ENCODE measurements around the gene SHANK1. TPM values are rescaled to one million over a fixed set of nuclear protein-coding genes. Genes with fewer than 3 reads are reported as not detected.

Gene SHANK1
- total RNA-seq, 1 donor from 2014 or later, result 14.0 TPM

DNA sequence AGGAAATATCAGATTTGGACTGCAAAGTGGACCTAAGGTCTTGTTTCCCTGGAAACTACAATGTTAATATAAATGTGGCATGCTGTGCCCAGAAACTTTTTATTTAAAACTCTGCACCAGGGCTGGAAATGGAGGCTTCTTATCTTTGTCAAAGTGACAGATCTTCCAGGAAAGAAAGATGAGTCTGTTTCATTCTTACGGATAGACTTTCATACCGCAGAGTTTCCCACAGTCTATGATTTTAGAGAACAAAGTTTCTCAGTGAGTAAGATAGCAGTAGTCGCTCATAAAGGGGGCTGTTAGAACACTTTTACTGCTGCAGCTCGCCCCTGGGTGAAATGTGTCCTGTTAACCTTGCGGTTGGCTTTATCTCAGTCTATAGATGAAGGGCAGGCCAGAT, 10.3 kb upstream of the SHANK1 start:
- H3K4me3 Mint-ChIP-seq, result no peak overlapping the region
- no peak for DNase-seq (ENCODE audit: low spot score in 2 of 2, unreplicated experiment in 2 of 2)
- no peak overlapping the region for H3K27ac Mint-ChIP-seq
- no peaks in the 10 kb centered on the region for H3K9me3 Mint-ChIP-seq
- peaks cover 34% of the 10 kb centered on the region for H3K27me3 Mint-ChIP-seq (ENCODE audit: low read depth)
- no peaks in the 10 kb centered on the region for H3K36me3 Mint-ChIP-seq
- H3K4me1 Mint-ChIP-seq, result peaks cover 15% of the 10 kb centered on the region
- TF ChIP-seq, protein P1, sequence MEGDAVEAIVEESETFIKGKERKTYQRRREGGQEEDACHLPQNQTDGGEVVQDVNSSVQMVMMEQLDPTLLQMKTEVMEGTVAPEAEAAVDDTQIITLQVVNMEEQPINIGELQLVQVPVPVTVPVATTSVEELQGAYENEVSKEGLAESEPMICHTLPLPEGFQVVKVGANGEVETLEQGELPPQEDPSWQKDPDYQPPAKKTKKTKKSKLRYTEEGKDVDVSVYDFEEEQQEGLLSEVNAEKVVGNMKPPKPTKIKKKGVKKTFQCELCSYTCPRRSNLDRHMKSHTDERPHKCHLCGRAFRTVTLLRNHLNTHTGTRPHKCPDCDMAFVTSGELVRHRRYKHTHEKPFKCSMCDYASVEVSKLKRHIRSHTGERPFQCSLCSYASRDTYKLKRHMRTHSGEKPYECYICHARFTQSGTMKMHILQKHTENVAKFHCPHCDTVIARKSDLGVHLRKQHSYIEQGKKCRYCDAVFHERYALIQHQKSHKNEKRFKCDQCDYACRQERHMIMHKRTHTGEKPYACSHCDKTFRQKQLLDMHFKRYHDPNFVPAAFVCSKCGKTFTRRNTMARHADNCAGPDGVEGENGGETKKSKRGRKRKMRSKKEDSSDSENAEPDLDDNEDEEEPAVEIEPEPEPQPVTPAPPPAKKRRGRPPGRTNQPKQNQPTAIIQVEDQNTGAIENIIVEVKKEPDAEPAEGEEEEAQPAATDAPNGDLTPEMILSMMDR (IDR thresholded peaks at IDR 0.05; ENCODE audit: unreplicated experiment), result no peak

DNA sequence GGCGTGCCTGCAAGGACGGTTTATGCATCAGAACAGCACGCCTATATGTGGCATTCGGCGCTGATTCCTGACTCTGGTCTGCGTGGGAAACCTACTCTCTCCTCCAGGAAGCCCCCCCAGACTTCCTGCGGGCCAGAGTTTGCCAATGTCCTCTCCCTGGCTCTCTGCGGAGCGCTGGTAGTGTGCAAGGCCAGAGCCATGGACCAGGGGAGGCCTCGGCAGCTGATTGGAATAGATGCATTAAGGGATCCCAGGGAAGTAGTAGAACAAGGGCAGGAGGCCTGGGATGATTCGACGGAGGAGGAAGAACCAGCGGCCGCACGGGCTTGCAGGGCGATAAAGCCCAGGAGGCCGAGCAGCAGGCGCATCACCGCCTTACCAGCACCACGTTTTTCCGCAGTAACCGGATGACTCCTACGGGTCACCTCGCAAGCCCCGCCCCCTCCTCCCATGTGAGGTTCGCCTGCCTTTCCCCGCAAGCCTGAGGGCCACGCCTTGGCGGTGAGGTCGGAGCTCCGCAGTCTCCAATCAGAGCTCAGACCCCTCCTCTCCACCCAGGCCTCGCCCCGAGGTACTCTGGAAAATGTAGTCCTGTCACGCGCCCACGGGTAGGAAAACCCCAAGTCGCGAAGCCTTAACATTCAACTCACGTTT, 8.6 kb upstream of the SHANK1 start:
- H3K4me3 Mint-ChIP-seq, result peak overlapping the region; percentile 47
- peak; percentile 68 to 74 for DNase-seq (ENCODE audit: low spot score in 2 of 2, unreplicated experiment in 2 of 2)
- no peaks in the 10 kb centered on the region for H3K36me3 Mint-ChIP-seq
- no peaks in the 10 kb centered on the region for H3K9me3 Mint-ChIP-seq
- peaks cover 21% of the 10 kb centered on the region for H3K4me1 Mint-ChIP-seq
- TF ChIP-seq, protein P1 (IDR thresholded peaks at IDR 0.05; ENCODE audit: unreplicated experiment), result no peak
- no peak overlapping the region for H3K27ac Mint-ChIP-seq
- H3K27me3 Mint-ChIP-seq (ENCODE audit: low read depth), result peaks cover 35% of the 10 kb centered on the region

DNA sequence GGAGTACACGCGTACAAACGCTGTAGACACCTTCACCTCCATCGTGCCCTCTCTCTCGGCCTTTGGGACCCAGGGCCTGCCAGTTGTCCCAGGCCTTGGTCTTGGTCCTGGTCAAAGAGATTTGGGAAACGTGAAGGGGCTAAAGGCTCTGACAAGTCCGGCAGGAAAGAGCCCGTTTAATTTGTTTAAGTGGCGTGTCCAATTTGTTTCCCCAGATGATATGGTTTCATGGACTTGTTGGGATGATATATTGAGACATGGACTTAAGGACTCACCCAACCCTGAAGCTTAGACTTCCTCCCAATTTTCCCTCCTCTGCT, 6.3 kb upstream of the SHANK1 start:
- peak overlapping the region; percentile 93 for H3K4me3 Mint-ChIP-seq
- peaks cover 37% of the 10 kb centered on the region for H3K4me1 Mint-ChIP-seq
- H3K27ac Mint-ChIP-seq, result peak overlapping the region; percentile 83
- H3K36me3 Mint-ChIP-seq, result no peaks in the 10 kb centered on the region
- H3K9me3 Mint-ChIP-seq, result no peaks in the 10 kb centered on the region
- no peak for DNase-seq (ENCODE audit: low spot score in 2 of 2, unreplicated experiment in 2 of 2)
- TF ChIP-seq, protein P1 (IDR thresholded peaks at IDR 0.05; ENCODE audit: unreplicated experiment), result no peak
- H3K27me3 Mint-ChIP-seq (ENCODE audit: low read depth), result peaks cover 40% of the 10 kb centered on the region

DNA sequence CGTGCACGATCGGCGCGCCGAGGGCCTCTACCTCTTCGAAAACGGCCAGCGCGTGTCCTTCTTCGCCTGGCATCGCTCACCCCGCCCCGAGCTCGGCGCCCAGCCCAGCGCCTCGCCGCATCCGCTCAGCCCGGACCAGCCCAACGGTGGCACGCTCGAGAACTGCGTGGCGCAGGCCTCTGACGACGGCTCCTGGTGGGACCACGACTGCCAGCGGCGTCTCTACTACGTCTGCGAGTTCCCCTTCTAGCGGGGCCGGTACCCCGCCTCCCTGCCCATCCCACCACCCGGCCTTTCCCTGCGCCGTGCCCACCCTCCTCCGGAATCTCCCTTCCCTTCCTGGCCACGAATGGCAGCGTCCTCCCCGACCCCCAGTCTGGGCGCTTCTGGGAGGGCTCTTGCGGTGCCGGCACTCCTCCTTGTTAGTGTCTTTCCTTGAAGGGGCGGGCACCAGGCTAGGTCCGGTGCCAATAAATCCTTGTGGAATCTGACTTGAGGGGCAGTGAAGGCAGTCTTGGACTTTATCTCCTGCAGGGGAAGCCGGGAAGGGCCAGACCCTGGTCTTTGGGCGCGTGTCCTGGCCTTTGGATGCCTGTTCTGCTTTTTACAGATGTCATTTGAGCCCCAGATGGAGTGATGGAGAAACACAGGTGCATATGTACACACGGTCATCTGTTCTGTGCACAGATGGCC, 5.8 kb upstream of the SHANK1 start:
- H3K4me3 Mint-ChIP-seq, result peak overlapping the region; percentile 93
- H3K9me3 Mint-ChIP-seq, result no peaks in the 10 kb centered on the region
- H3K27ac Mint-ChIP-seq, result peak overlapping the region; percentile 83
- peaks cover 45% of the 10 kb centered on the region for H3K27me3 Mint-ChIP-seq (ENCODE audit: low read depth)
- H3K36me3 Mint-ChIP-seq, result no peaks in the 10 kb centered on the region
- DNase-seq (ENCODE audit: low spot score in 2 of 2, unreplicated experiment in 2 of 2), result no peak
- TF ChIP-seq, protein P1 (IDR thresholded peaks at IDR 0.05; ENCODE audit: unreplicated experiment), result no peak
- peaks cover 38% of the 10 kb centered on the region for H3K4me1 Mint-ChIP-seq

DNA sequence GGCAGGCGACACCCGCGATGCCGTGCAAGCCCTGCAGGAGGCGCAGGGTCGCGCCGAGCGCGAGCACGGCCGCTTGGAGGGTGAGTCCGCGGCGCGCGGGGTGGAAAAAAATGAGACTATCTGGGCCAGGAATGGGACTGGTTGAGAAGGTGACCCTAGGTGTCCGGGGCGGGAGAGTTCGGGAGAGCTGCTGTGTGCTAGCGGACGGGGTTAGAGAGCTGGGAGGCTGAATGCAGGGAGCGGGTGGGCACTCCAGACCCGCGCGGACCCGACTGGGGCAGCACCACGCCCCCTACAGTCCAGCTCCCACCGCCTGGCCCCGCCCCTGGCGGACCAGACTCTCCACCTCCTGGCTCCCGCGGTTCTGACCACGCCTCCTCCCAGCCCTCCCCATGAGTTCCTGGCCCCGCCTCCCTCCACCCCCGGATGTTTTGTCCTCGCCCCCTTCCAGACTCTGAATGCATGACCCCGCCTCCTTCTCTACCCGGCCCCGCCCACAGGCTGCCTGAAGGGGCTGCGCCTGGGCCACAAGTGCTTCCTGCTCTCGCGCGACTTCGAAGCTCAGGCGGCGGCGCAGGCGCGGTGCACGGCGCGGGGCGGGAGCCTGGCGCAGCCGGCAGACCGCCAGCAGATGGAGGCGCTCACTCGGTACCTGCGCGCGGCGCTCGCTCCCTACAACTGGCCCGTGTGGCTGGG, 5.1 kb upstream of the SHANK1 start:
- H3K36me3 Mint-ChIP-seq, result no peaks in the 10 kb centered on the region
- peak; percentile 99 to 100 for DNase-seq (ENCODE audit: low spot score in 2 of 2, unreplicated experiment in 2 of 2)
- peaks cover 50% of the 10 kb centered on the region for H3K27me3 Mint-ChIP-seq (ENCODE audit: low read depth)
- H3K4me3 Mint-ChIP-seq, result peak overlapping the region; percentile 93
- H3K27ac Mint-ChIP-seq, result peak overlapping the region; percentile 91
- H3K9me3 Mint-ChIP-seq, result no peaks in the 10 kb centered on the region
- TF ChIP-seq, protein P1 (IDR thresholded peaks at IDR 0.05; ENCODE audit: unreplicated experiment), result peak; percentile 86
- peaks cover 38% of the 10 kb centered on the region for H3K4me1 Mint-ChIP-seq
